HG03432 (cell line): ENCODE results near the gene FGF3.
"Not testable (repeated sequence)": the region's sequence is repeated elsewhere in the genome, so short reads cannot be mapped to it uniquely, and the experiment has no call there.

Source experiments
- ATAC-seq: cut with Tn5 transposase; IDR thresholded peaks from one replicate; pipeline ENCODE4 v1.9.1; 2021; ENCODE audit warnings: mild to moderate bottlenecking, moderate library complexity; ENCODE audit not compliant: unreplicated experiment

The FGF3 gene

GRCh38 chr11:69774354-69775162 is 44.7 kb downstream of the FGF3 start:
- ATAC-seq: no peak

- ATAC-seq: no peak
These were observed 45.4 kb downstream of the FGF3 start for GRCh38 chr11:69773626-69774353.

- ATAC-seq: no peak
These were observed 47.8 kb downstream of the FGF3 start for GRCh38 chr11:69771466-69771865.

GRCh38 chr11:69770540-69770939 is 48.7 kb downstream of the FGF3 start:
- no peak for ATAC-seq

GRCh38 chr11:69765498-69765995 is 53.7 kb downstream of the FGF3 start:
- ATAC-seq: no peak

- not testable (repeated sequence) for ATAC-seq
These were observed 54.3 kb downstream of the FGF3 start for GRCh38 chr11:69764918-69765317.

GRCh38 chr11:69760319-69760718 is 58.9 kb downstream of the FGF3 start:
- no peak for ATAC-seq
